ENCODE results near the gene SORBS1. TPM values are rescaled to one million over a fixed set of nuclear protein-coding genes. Genes with fewer than 3 reads are reported as not detected.

SORBS1 gene
- total and polyA plus RNA-seq, 12 donors: 140 to 1,253 (median 1,042) TPM

- TF ChIP-seq CTCF (IDR thresholded peaks at IDR 0.05): peak in 1 of 9 donors; percentile 11
- Histone ChIP-seq H3K4me3 (no peak overlapping the region), H3K4me1 (peaks cover 0 to 9% (median 4%) of the 10 kb centered on the region in 9 donors), H3K36me3 (no peaks in the 10 kb centered on the region), H3K27ac (no peak overlapping the region), H3K9me3 (peaks cover 0 to 14% (median 0%) of the 10 kb centered on the region in 11 donors), H3K27me3 (no peaks in the 10 kb centered on the region)
- intact Hi-C loops (cut with DNase I): no loop called here
- DNase-seq (no peak), ATAC-seq (no peak)
- 88 to 91% methylated on average over 1 of the region's 1 CpG for WGBS, 2 donors
Measured at GRCh38 chr10:95597788-95598187, 36.6 kb upstream of the SORBS1 start.

- Histone ChIP-seq H3K9me3 (no peaks in the 10 kb centered on the region), H3K4me3 (no peak overlapping the region), H3K27ac (no peak overlapping the region), H3K4me1 (no peaks in the 10 kb centered on the region), H3K36me3 (no peaks in the 10 kb centered on the region), H3K27me3 (no peaks in the 10 kb centered on the region)
- intact Hi-C loops (cut with DNase I): no loop called here
- no peak for DNase-seq
- ATAC-seq: no peak
- WGBS, 2 donors: 91 to 97% methylated on average over 1 of the region's 1 CpG
- TF ChIP-seq CTCF (IDR thresholded peaks at IDR 0.05): no peak
Measured at GRCh38 chr10:95588025-95588424, 26.9 kb upstream of the SORBS1 start.

GRCh38 chr10:95579835-95580535 lies 18.8 kb upstream of the SORBS1 start:
- no peaks in the 10 kb centered on the region for H3K27me3 ChIP-seq
- H3K4me1 ChIP-seq: peaks cover 0 to 24% (median 10%) of the 10 kb centered on the region in 9 donors
- no peak for TF ChIP-seq CTCF (IDR thresholded peaks at IDR 0.05)
- DNase-seq (no peak), ATAC-seq (no peak)
- no peak overlapping the region for H3K4me3 ChIP-seq
- H3K9me3 ChIP-seq: no peaks in the 10 kb centered on the region
- no peaks in the 10 kb centered on the region for H3K36me3 ChIP-seq
- H3K27ac ChIP-seq: no peak overlapping the region
- intact Hi-C loops (cut with DNase I): no loop called here
- WGBS, 2 donors: 70 to 81% methylated on average over 2 of the region's 2 CpGs

- no peak for DNase-seq
- TF ChIP-seq CTCF (IDR thresholded peaks at IDR 0.05): no peak
- Histone ChIP-seq H3K27ac (no peak overlapping the region), H3K9me3 (no peaks in the 10 kb centered on the region), H3K4me3 (no peak overlapping the region), H3K36me3 (no peaks in the 10 kb centered on the region), H3K4me1 (peaks cover 0 to 31% (median 13%) of the 10 kb centered on the region in 9 donors), H3K27me3 (no peaks in the 10 kb centered on the region)
- no peak for ATAC-seq
- intact Hi-C loops (cut with DNase I): no loop called here
- 78 to 88% methylated on average over 1 of the region's 1 CpG for WGBS, 2 donors
Measured at GRCh38 chr10:95579292-95579691, 18.1 kb upstream of the SORBS1 start.
